ENCODE data around the gene PCSK5.

PCSK5 gene

GRCh38 chr9:76136986-76137385 is 246.5 kb downstream of the PCSK5 start:
- H3K4me3 ChIP-seq (replicated peaks; ENCODE audit: low read depth, low read length) = no peak overlapping the region
- no peak for DNase-seq (ENCODE audit: extremely low read depth, insufficient read length)
- no peaks in the 10 kb centered on the region for H3K36me3 ChIP-seq (ENCODE audit: control insufficient read depth, insufficient read depth, low read length)
- TF ChIP-seq CTCF (IDR thresholded peaks at IDR 0.05; ENCODE audit: insufficient read depth, low read length, poor library complexity, severe bottlenecking) = no peak
- no peaks in the 10 kb centered on the region for H3K27me3 ChIP-seq (replicated peaks; ENCODE audit: control insufficient read depth, insufficient read depth, low read length)

GRCh38 chr9:76137931-76138330 is 247.5 kb downstream of the PCSK5 start:
- DNase-seq (ENCODE audit: extremely low read depth, insufficient read length) = no peak
- Histone ChIP-seq H3K4me3 (replicated peaks; ENCODE audit: low read depth, low read length) (no peak overlapping the region), H3K36me3 (ENCODE audit: control insufficient read depth, insufficient read depth, low read length) (no peaks in the 10 kb centered on the region), H3K27me3 (replicated peaks; ENCODE audit: control insufficient read depth, insufficient read depth, low read length) (no peaks in the 10 kb centered on the region)
- no peak for TF ChIP-seq CTCF (IDR thresholded peaks at IDR 0.05; ENCODE audit: insufficient read depth, low read length, poor library complexity, severe bottlenecking)

GRCh38 chr9:76138360-76138759 is 247.9 kb downstream of the PCSK5 start:
- Histone ChIP-seq H3K27me3 (replicated peaks; ENCODE audit: control insufficient read depth, insufficient read depth, low read length) (no peaks in the 10 kb centered on the region), H3K4me3 (replicated peaks; ENCODE audit: low read depth, low read length) (no peak overlapping the region), H3K36me3 (ENCODE audit: control insufficient read depth, insufficient read depth, low read length) (no peaks in the 10 kb centered on the region)
- DNase-seq (ENCODE audit: extremely low read depth, insufficient read length) = no peak
- no peak for TF ChIP-seq CTCF (IDR thresholded peaks at IDR 0.05; ENCODE audit: insufficient read depth, low read length, poor library complexity, severe bottlenecking)

GRCh38 chr9:76143834-76144233 is 253.4 kb downstream of the PCSK5 start:
- Histone ChIP-seq H3K36me3 (ENCODE audit: control insufficient read depth, insufficient read depth, low read length) (no peaks in the 10 kb centered on the region), H3K4me3 (replicated peaks; ENCODE audit: low read depth, low read length) (no peak overlapping the region), H3K27me3 (replicated peaks; ENCODE audit: control insufficient read depth, insufficient read depth, low read length) (no peaks in the 10 kb centered on the region)
- no peak for DNase-seq (ENCODE audit: extremely low read depth, insufficient read length)
- TF ChIP-seq CTCF (IDR thresholded peaks at IDR 0.05; ENCODE audit: insufficient read depth, low read length, poor library complexity, severe bottlenecking) = no peak

- Histone ChIP-seq H3K27me3 (replicated peaks; ENCODE audit: control insufficient read depth, insufficient read depth, low read length) (no peaks in the 10 kb centered on the region; the same call in 1 of the 2 replicates), H3K4me3 (replicated peaks; ENCODE audit: low read depth, low read length) (no peak overlapping the region), H3K36me3 (ENCODE audit: control insufficient read depth, insufficient read depth, low read length) (no peaks in the 10 kb centered on the region)
- no peak for DNase-seq (ENCODE audit: extremely low read depth, insufficient read length)
- no peak for TF ChIP-seq CTCF (IDR thresholded peaks at IDR 0.05; ENCODE audit: insufficient read depth, low read length, poor library complexity, severe bottlenecking)
Measured at GRCh38 chr9:76150013-76150412, 259.5 kb downstream of the PCSK5 start.

GRCh38 chr9:76151267-76151666 is 260.8 kb downstream of the PCSK5 start:
- no peak overlapping the region for H3K4me3 ChIP-seq (replicated peaks; ENCODE audit: low read depth, low read length)
- H3K27me3 ChIP-seq (replicated peaks; ENCODE audit: control insufficient read depth, insufficient read depth, low read length) = no peaks in the 10 kb centered on the region; the same call in 1 of the 2 replicates
- no peaks in the 10 kb centered on the region for H3K36me3 ChIP-seq (ENCODE audit: control insufficient read depth, insufficient read depth, low read length)
- no peak for TF ChIP-seq CTCF (IDR thresholded peaks at IDR 0.05; ENCODE audit: insufficient read depth, low read length, poor library complexity, severe bottlenecking)
- DNase-seq (ENCODE audit: extremely low read depth, insufficient read length) = no peak

Measured in GM06990 (cell line).